ENCODE measurements around the gene CAPN8.

DNA sequence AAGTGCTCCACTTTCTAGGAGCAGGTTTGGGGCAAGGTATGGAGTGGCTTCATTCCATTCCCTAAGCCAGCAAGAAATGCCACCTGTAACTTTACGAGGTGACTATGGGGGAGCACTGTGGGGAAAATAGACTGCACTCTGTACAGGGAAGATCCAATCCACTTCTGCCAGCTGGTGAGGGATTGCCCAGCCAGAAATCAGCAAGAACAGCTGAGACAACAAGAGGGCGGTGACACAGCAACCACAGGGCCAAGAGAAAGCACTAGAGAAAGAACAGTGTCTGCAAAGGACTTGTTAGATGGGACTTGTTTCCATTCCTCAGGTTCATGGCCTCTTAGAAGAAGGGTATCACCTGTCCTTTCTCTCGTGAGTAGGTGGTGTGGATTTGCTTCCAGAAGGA lies 19.6 kb downstream of the CAPN8 start:
- TF ChIP-seq, protein P1, sequence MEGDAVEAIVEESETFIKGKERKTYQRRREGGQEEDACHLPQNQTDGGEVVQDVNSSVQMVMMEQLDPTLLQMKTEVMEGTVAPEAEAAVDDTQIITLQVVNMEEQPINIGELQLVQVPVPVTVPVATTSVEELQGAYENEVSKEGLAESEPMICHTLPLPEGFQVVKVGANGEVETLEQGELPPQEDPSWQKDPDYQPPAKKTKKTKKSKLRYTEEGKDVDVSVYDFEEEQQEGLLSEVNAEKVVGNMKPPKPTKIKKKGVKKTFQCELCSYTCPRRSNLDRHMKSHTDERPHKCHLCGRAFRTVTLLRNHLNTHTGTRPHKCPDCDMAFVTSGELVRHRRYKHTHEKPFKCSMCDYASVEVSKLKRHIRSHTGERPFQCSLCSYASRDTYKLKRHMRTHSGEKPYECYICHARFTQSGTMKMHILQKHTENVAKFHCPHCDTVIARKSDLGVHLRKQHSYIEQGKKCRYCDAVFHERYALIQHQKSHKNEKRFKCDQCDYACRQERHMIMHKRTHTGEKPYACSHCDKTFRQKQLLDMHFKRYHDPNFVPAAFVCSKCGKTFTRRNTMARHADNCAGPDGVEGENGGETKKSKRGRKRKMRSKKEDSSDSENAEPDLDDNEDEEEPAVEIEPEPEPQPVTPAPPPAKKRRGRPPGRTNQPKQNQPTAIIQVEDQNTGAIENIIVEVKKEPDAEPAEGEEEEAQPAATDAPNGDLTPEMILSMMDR (IDR thresholded peaks at IDR 0.05; ENCODE audit: insufficient read depth, low read depth, low read length) = no peak
- no peak for TF ChIP-seq EZH2 (IDR thresholded peaks at IDR 0.05; ENCODE audit: insufficient read depth, low read length)
